ENCODE measurements around the gene CPSF6.

DNA sequence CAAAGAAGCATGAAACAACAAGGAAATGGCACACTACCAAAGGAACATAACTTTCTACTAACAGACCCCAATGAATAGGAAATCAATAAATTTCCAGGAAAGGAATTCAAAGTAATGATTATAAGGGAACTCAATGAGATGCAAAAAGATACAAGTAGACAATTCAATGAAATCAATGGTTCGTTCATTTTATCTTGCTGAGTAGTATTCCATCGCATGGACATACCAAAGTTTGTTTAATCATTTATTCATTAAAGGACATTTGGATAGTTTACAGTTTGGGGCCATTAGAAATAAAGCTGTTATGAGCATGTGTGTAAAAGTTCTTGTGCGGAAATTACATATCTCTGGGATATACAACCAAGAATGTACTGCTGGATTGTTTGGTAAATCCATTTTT is 73.8 kb downstream of the CPSF6 start:
- TF ChIP-seq, protein P1, sequence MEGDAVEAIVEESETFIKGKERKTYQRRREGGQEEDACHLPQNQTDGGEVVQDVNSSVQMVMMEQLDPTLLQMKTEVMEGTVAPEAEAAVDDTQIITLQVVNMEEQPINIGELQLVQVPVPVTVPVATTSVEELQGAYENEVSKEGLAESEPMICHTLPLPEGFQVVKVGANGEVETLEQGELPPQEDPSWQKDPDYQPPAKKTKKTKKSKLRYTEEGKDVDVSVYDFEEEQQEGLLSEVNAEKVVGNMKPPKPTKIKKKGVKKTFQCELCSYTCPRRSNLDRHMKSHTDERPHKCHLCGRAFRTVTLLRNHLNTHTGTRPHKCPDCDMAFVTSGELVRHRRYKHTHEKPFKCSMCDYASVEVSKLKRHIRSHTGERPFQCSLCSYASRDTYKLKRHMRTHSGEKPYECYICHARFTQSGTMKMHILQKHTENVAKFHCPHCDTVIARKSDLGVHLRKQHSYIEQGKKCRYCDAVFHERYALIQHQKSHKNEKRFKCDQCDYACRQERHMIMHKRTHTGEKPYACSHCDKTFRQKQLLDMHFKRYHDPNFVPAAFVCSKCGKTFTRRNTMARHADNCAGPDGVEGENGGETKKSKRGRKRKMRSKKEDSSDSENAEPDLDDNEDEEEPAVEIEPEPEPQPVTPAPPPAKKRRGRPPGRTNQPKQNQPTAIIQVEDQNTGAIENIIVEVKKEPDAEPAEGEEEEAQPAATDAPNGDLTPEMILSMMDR (IDR thresholded peaks at IDR 0.05 in 4 of 5, conservative IDR thresholded peaks at IDR 0.05 in 1 of 5): no peak
- TF ChIP-seq POLR2A (IDR thresholded peaks at IDR 0.05): no peak

Data from gastrocnemius medialis (tissue), 4 donors.